GM21723 (cell line): ENCODE results near the gene LRP8.
"Not testable (repeated sequence)": the region's sequence is repeated elsewhere in the genome, so short reads cannot be mapped to it uniquely, and the experiment has no call there.

Source experiments
- ATAC-seq: cut with Tn5 transposase; IDR thresholded peaks from one replicate; pipeline ENCODE4 v1.9.1; 2021; ENCODE audit warnings: mild to moderate bottlenecking, moderate library complexity; ENCODE audit not compliant: unreplicated experiment

LRP8 gene

DNA sequence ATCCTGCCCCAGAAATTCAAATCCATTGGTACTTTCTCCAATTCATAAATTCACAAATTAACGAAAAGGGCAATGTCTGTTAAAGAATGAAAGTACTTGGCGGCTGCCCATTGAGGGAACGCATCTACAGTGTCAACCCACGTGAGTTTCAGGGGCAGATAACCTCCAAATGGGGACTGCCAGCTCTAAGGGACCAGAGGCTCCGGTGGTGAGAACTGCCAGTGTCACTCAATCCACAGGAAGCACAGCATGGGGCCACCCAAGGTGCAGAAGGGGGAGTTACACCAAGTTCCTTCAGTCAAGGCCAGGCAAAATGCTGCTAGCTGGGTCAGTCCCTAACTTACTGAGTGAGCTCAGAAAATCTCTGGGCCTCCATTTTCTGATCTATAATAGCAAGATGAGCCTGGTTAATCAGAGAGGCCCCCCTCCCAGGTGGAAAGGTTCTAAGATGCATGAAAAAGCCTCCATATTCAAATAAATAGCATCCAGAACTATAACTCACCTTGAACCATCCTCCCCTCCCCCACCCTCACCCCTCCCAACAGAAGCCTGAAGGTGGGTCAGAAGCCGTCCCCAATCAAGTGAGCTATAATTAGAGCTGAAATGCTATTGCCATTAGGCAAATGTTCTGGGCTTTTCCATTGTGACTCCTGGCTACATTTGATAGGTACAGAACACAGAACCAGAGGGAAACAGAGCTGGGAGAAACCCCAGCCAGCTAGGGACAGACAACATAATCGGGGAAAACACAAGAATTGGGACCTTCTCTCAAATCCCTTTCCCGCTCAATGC lies 41.7 kb downstream of the LRP8 start:
- ATAC-seq: no peak

DNA sequence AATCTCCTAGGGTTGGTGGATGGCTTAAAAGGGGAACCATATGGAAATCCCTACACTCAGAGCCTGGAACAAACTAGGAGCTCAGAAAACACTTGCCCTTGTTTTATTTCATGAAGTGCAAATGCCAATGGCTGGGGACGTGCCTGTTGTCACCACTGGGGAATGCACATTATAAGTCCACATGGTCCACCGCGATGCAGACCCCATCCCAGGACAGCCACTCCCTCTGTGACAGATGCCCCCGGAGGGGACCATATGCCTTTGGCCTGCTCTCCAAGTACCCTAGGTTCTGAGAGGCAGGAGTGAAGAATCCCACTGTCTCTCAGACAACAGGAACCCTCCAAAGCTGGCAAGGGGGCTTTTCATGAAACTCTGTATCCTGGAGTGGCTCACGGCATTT lies 42.3 kb downstream of the LRP8 start:
- no peak for ATAC-seq

DNA sequence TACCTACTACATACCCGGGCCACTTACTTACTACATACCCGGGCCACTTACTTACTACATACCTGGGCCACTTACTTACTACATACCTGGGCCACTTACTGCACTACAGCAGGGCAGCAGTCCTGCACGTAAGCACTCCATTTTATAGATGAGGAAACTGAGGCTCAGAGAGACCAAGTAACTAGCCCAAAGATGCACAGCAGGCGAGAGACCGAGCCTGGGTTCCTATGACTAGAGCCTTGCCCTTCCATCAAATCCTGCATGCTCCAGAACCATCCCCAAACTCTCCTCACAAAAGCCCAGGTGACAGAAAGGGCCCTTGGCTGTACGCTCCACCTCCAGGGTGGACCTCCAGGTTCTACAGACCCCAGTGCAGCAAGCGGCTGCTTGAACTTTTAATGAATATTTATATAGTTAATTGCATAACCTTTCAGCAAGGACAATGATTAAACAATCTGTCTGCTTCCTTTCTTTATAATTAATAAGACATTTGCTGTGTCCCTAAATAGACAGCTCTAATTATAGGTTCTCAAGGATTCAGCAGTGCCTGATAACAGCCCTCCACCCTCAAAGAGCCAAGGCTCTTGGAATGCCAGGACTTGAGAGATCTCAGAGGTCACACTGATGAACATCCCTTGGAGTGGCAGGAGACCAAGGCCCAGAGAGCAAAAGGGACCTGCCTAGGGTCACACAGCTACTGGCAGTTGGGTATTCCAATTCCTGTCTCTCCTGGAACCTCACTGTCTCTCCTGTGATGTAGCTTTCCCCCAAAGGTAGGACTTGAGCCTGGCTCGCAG lies 43.4 kb downstream of the LRP8 start:
- ATAC-seq: no peak

DNA sequence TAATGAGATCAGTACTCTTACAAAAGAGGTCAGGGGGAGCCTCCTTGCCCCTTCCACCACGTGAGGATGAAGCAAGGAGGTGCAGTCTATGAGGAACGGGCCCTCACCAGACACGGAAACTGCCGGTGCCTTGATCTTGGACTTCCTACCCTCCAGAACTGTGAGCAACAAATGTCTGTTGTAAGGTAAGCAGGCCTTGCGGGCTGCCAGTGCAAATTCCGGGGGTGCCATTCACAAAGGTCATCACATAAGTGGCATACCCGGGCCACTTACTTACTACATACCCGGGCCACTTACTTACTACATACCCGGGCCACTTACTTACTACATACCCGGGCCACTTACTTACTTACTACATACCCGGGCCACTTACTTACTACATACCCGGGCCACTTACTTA lies 44.7 kb downstream of the LRP8 start:
- not testable (repeated sequence) for ATAC-seq

DNA sequence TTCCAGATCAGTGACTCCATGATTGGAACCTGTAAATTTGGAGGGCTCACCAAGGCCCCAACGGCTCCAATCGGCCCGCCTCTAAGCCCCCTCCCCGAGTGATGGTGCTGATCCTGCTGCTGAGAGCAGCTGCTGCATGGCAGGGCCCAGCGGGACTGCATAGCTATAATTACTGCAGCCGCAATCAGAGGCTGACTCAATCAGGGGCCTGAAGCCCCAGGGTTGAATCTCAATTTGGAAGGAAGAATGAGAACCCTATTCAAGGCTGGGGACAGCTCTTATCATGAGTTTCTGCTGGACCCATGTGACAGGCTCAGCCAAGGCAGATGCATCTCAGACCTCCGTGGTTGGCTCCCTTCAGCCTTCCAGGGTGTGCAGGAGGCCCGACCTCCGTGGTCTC lies 46.7 kb downstream of the LRP8 start:
- ATAC-seq: no peak

DNA sequence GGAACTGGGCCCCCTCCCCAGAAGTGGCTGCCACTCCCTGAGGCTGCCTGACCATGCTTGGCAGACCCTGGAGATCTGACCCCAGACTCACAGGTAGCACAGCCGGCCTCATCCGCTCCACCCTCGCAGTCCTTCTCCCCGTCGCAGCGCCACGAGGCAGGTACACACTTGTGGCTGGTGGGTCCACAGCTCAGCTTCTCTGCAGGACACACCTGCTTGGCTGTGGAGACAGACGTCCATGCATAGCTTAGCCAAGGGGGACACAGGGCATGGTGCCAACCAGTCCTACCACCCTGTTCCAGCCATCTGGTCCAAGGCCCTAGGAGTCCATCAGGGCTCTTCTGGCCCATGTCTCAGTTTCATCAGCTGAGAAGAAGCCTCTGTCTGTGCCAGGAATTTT lies 47.4 kb downstream of the LRP8 start:
- no peak for ATAC-seq

DNA sequence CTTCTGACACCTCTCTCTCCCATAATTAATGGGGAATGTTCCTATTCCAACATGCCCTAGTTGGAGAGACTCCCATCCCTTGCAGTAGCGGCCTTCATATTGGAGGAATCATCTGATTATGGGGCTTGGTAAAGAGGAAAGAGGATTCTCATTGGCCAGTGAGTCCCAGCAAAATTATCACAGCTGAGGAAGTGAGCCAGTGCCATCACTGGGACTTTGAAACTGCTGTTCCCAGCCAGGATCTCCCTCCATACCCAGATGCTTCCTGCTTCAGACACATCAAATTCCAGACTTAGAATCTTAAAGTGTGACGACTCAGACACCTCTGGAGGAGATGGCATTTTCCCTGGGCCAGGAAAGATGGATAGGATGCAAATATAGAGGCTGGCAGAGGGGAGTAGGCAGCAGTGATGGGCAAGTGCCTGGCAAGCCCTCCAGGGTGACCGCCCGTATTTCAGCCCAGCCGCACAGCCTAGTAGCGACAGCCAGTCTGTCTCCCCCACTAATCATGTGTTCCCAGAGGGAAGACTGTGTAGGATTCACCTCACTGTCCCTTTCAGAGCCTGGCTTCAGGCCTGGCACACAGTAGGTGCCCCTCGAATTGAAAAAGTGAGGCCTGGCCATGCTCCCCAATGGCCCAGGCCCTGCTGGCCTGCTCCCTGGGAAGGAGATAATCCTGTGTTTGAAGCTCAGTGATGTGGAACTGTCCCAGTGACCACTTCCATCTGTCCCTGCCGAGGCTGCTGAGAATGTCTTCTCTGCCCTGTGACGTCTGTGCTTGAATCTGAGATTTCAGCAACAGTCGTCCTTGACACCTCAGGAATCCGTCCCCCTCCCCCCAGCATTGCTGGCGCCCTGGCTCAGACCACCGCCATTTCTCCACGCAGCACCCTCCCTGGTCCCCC lies 48.3 kb downstream of the LRP8 start:
- ATAC-seq: no peak

DNA sequence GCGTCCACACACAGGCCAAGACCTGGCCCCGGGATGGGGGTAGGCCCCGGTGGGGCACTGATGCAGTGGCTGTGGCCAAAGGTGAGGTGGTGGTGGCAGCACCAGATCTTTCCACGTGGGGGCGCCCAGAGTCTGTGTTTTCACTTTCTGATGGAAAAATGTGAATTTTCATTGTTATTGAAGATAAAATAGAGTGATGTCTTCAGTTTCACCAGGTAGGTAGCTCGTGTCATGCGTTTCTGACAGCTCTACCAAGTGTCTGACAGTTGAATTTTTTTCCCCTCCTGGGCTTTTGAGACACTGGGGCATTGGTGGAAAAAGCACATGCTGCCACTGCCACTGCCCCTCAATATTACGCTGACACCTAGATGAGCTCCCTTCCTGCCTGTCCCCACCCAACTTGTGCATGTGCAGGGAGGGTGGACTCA lies 49.6 kb downstream of the LRP8 start:
- no peak for ATAC-seq

DNA sequence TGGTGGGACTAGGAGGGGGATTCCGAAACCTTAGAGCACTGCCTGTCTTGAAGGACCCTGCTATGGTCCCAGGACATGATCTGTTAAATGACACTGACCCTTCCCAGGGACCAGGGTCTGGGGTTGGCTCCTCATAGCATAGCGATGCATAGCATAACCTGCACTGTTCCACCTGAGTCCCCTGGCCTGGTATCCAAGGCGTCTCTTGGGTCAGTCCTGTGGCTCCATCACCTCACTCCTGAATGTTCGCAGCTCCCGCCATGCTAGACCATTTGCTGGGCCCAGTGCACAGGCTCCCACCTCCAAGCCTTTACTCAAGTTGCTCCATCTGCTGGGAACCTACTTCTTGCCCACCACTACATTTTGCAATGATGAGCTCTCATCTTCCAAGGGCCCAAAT lies 50.5 kb downstream of the LRP8 start:
- no peak for ATAC-seq

DNA sequence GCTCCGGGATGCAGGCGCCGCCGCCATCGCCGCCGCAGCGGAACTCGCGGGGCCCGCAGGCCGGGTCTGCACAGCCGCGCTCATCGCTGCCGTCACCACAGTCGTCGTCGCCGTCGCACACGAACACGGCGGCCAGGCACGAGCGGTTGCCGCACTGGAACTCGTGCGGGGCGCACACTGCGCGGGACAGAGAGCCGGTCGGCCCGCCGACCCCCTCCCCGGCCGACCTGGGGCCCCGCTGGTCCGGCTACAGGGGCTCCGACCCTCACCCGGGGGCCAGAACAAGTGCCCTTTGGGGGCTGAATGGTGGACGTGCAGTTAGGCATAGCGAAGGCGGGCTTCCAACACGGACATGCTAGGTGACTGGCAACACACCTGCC lies 51.0 kb downstream of the LRP8 start:
- no peak for ATAC-seq

DNA sequence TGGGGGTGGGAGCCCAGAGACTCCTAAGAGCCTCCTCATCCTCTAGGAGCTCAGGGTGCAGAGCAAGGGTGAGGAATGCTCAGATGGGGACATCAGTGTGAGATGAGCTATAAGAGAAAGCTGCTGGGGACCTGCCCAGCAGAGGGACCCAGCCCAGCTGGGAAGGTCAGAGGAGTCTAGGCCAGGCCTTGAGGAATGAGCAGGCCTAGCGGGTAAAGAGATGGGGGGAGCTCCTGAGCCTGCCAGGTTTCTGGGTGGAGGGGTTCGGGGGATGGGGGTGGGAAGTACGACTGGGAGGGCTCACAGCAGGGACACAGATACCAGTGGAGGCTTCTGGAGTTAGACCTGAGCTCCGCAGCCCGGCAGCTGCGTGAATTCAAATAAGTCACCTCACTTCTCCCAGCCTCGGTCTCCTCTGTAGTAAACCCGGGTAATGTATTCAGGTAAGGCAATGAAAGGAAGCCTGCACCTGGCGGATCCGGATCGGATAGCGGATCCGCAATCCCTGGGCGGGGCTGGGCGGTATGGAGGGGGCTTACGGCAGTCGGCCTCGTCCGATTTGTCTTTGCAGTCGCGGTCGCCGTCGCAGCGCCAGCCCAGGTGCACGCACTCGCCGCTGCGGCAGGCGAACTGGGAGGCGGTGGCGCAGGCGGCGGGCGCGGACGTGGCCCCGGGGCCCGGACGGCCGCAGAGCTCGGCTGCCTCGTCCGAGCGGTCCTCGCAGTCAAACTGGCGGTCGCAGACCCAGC lies 51.5 kb downstream of the LRP8 start:
- no peak for ATAC-seq

DNA sequence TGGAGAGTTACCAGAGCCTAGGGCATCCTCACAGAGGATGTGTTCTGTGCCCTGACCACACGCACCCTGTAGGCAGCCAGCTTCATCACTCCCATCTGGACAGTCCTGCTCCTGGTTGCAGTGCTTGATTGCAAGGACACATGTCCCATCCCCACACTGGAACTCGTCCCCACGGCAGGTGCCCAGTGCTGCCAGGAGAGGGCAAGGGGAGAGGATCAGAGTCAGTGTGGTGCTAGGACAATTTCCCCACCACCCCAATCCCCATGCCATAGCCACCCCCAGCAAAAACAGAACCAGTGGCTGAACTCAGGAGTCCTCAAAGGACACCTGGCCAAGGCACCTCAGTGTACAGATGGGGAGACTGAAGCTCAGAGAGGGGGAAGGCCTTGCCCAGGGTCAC lies 52.3 kb downstream of the LRP8 start:
- no peak for ATAC-seq

DNA sequence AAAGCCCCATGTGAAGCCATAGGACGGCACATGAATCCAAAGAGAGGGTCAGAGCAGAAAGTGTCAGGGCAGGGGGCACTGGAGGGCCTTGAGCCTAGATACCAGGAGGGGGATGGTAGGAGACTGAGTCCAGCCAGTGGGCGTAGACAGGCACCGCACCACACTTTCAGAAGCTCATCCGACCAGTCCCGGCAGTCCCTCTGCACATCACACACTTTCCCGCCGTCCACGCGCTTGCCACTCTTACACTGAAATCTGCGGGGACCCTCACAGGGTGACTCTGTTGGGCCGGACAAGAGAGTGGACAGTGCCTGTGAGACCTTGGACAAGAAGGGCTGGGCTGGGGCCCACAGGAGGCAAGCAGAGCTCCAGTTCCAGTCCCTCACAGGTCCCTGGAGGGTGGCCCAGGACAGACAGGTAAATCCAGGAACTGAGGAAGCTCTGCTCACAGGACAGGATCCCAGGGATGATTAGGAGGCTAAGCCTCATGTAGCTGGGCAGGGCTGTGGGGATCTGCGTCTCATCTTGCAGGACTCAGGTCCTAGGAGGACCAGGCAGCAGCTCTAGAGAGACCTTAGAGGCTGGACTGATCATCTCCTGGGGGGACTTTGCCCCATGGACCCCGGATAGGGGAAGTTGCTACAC lies 53.2 kb downstream of the LRP8 start:
- ATAC-seq: no peak

DNA sequence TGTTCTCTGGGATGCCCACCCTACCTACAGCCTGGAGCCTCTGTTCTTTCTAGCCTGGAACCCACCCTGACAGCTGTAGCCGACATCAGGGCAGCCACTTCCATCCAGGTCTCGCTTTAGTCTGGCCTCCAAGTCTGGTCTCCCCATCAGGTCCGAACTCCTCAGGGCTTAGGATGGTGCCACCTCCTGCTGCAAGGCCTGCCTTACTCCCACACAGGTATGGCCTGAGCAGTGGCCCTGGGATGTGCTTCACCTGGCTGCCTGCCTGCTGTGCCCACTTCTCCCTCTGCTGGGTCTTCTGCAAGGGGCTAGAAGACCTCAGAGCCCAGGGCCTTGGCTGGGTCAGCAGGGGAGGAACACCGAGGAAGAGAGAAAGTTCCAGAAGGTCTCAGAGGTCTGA lies 53.8 kb downstream of the LRP8 start:
- ATAC-seq: no peak

DNA sequence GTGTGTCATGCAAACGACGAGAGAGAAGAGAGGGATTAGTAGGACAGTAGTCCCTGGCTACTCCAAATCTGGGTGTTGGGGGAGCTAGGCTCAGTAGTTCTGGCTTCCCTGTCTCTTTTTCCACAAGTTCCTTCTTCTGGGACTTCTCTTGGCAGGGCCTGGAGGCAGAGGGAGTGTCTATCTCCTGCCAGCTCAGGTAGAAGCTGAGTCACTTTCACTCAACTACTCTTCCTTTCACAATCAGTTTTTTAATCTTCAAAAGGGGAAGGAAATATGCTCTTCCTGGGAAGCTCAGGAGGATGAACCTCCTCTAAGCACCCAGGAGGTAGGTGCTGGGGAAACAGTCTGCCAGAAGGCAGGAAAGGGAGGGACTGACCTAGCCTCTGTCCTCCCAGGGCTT lies 54.3 kb downstream of the LRP8 start:
- no peak for ATAC-seq

DNA sequence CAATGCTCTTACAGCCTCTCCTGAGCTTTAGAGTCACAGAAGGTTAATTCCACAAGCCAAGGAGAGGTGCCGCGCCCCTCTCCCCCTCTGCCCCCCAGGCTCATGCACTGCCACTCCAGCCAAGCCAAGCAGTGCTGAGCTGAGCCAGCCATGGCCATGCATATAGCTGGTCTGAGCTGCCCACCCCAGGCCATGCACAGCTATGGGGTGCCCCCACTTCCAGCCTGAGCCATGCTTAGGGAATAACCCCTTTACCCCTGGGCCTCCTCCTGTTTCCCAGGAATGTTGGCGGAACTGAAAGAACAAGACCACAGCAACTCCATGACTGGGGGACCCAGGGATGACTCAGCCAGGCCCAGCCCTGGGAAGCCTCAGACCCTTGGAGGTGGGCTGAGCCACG lies 55.5 kb downstream of the LRP8 start:
- ATAC-seq: no peak

DNA sequence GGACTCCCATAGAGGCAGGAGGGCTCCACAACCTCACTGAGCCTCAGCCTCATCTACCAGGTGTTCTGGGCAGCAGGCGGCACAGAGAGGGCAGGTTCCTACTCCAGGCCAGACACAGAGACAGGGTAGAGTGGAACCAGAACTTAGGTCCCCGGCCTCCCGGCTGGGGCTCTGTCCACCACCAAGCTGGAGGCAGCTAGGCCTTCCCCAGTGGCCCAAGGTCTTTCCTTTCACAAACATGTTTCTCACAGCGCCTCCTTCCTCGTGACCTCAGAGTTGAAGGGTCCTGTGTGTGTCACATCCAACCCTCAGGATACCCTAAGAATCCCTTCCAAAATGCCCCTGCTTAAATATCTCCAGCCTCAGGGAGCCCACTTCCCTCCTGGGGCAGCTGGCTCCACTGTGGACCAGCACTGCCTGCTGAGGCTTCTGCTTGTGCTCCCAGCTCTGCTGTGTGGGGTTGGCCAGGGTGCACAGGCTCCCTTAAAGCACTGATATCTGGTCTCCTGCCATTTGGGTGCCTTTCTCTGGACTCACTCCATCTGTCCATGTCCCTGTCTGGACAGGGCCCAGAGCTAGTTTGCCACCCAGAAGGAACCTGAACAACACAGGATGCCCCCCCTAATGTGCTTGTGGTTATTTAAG lies 56.3 kb downstream of the LRP8 start:
- no peak for ATAC-seq

DNA sequence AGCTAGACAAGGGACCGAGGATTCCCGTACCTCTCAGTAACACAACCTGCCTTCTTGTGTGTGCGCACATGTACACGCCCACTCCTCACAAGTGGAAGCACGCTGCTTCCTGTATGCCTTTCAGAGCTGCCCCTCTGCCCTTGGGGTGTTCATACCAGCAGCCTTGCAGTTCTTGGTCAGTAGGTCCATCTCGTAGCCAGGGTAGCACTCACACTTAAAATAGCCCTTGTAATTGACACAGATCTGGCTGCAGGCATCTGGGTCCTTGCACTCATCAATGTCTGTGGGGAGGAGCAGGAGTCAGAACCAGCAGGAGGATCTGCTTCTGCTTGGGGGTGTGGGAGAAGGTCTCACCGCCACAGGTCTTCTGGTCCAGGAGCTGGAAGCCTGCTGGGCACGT lies 57.0 kb downstream of the LRP8 start:
- no peak for ATAC-seq

DNA sequence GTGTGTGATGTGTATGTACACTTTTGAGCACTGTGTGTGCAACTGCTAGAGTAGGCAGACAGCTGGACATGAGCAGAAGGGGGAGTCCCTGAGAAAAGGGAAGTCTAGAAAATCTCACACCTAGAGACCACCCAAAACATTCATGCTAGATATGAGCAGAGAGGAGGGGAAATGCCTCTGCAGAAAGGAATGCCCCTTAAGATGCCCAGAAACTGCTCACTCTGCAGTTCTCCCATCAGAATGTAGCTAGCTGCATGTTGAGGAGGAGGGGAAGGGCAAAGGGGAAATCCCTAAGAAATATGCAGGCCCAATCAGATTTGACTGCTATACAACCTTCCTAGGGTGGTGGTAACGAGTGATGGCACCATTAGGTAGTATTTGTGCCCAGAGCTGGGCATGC lies 57.8 kb downstream of the LRP8 start:
- ATAC-seq: no peak

DNA sequence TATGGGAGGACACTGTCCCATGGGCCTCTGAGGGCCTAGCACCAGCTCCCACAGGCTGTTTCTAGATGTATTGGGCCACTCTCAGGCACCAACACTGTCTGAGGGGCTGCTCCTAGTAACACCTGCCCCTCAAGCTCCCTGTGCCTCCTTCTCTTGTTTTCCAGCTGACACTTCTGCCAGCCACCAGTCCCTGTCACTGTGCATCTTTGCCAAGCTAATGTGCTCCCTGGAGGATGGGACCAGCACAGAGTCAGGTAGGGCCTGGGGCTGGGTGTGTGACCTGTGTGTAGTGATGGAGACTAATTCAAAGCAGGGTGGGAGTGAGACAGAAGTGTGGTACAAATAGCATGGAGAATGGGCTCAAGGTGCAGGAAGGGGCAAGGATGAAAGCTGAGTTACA lies 60.1 kb downstream of the LRP8 start:
- no peak for ATAC-seq
